ENCODE measurements around the gene KIF25.

Gene KIF25

GRCh38 chr6:167980911-167981580 lies 16.4 kb upstream of the KIF25 start:
- H3K4me3 ChIP-seq (ENCODE audit: insufficient read length, low read depth): no peak overlapping the region
- no peaks in the 10 kb centered on the region for H3K36me3 ChIP-seq (ENCODE audit: insufficient read depth, insufficient read length, low read length)
- peaks cover 3% of the 10 kb centered on the region for H3K4me1 ChIP-seq (ENCODE audit: insufficient read depth, insufficient read length)
- no peak for DNase-seq (ENCODE audit: low read depth, low spot score)
- H3K9me3 ChIP-seq (ENCODE audit: insufficient read depth, low read length): no peaks in the 10 kb centered on the region; the same call in 1 of the 2 replicates
- H3K9ac ChIP-seq (ENCODE audit: insufficient read length, low read depth): no peak overlapping the region
- TF ChIP-seq SUZ12 (IDR thresholded peaks at IDR 0.05; ENCODE audit: extremely low read depth, insufficient read depth, insufficient read length): no peak
- TF ChIP-seq ZNF274 (IDR thresholded peaks at IDR 0.05; ENCODE audit: low read depth, low read length): no peak
- TF ChIP-seq YY1 (IDR thresholded peaks at IDR 0.05; ENCODE audit: insufficient read depth, insufficient read length): no peak
- no peaks in the 10 kb centered on the region for H3K27me3 ChIP-seq (ENCODE audit: insufficient read depth, insufficient read length)

- H3K36me3 ChIP-seq (ENCODE audit: insufficient read depth, insufficient read length, low read length): no peaks in the 10 kb centered on the region
- no peak overlapping the region for H3K9ac ChIP-seq (ENCODE audit: insufficient read length, low read depth)
- TF ChIP-seq ZNF274 (IDR thresholded peaks at IDR 0.05; ENCODE audit: low read depth, low read length): no peak
- TF ChIP-seq YY1 (IDR thresholded peaks at IDR 0.05; ENCODE audit: insufficient read depth, insufficient read length): no peak
- TF ChIP-seq SUZ12 (IDR thresholded peaks at IDR 0.05; ENCODE audit: extremely low read depth, insufficient read depth, insufficient read length): no peak
- no peaks in the 10 kb centered on the region; the same call in 1 of the 2 replicates for H3K9me3 ChIP-seq (ENCODE audit: insufficient read depth, low read length)
- no peaks in the 10 kb centered on the region for H3K27me3 ChIP-seq (ENCODE audit: insufficient read depth, insufficient read length)
- H3K4me3 ChIP-seq (ENCODE audit: insufficient read length, low read depth): no peak overlapping the region
- no peak for DNase-seq (ENCODE audit: low read depth, low spot score)
- peaks cover 3% of the 10 kb centered on the region for H3K4me1 ChIP-seq (ENCODE audit: insufficient read depth, insufficient read length)
These were observed 15.5 kb upstream of the KIF25 start for GRCh38 chr6:167981916-167982462.

- Histone ChIP-seq H3K27me3 (ENCODE audit: insufficient read depth, insufficient read length) (no peaks in the 10 kb centered on the region), H3K4me3 (ENCODE audit: insufficient read length, low read depth) (no peak overlapping the region), H3K9me3 (ENCODE audit: insufficient read depth, low read length) (no peaks in the 10 kb centered on the region; the same call in 1 of the 2 replicates), H3K4me1 (ENCODE audit: insufficient read depth, insufficient read length) (no peaks in the 10 kb centered on the region), H3K9ac (ENCODE audit: insufficient read length, low read depth) (no peak overlapping the region), H3K36me3 (ENCODE audit: insufficient read depth, insufficient read length, low read length) (no peaks in the 10 kb centered on the region)
- TF ChIP-seq ZNF274 (IDR thresholded peaks at IDR 0.05; ENCODE audit: low read depth, low read length) (no peak), SUZ12 (IDR thresholded peaks at IDR 0.05; ENCODE audit: extremely low read depth, insufficient read depth, insufficient read length) (no peak), YY1 (IDR thresholded peaks at IDR 0.05; ENCODE audit: insufficient read depth, insufficient read length) (no peak)
- DNase-seq (ENCODE audit: low read depth, low spot score): no peak
These were observed 13.2 kb upstream of the KIF25 start for GRCh38 chr6:167984144-167984719.

- Histone ChIP-seq H3K9me3 (ENCODE audit: insufficient read depth, low read length) (no peaks in the 10 kb centered on the region; the same call in 1 of the 2 replicates), H3K4me3 (ENCODE audit: insufficient read length, low read depth) (no peak overlapping the region), H3K36me3 (ENCODE audit: insufficient read depth, insufficient read length, low read length) (no peaks in the 10 kb centered on the region), H3K4me1 (ENCODE audit: insufficient read depth, insufficient read length) (no peaks in the 10 kb centered on the region), H3K9ac (ENCODE audit: insufficient read length, low read depth) (no peak overlapping the region), H3K27me3 (ENCODE audit: insufficient read depth, insufficient read length) (no peaks in the 10 kb centered on the region)
- TF ChIP-seq YY1 (IDR thresholded peaks at IDR 0.05; ENCODE audit: insufficient read depth, insufficient read length): no peak
- TF ChIP-seq ZNF274 (IDR thresholded peaks at IDR 0.05; ENCODE audit: low read depth, low read length): no peak
- TF ChIP-seq SUZ12 (IDR thresholded peaks at IDR 0.05; ENCODE audit: extremely low read depth, insufficient read depth, insufficient read length): no peak
- no peak for DNase-seq (ENCODE audit: low read depth, low spot score)
These were observed 12.4 kb upstream of the KIF25 start for GRCh38 chr6:167984876-167985604.

- H3K9ac ChIP-seq (ENCODE audit: insufficient read length, low read depth): no peak overlapping the region
- no peaks in the 10 kb centered on the region for H3K27me3 ChIP-seq (ENCODE audit: insufficient read depth, insufficient read length)
- no peak for TF ChIP-seq SUZ12 (IDR thresholded peaks at IDR 0.05; ENCODE audit: extremely low read depth, insufficient read depth, insufficient read length)
- TF ChIP-seq ZNF274 (IDR thresholded peaks at IDR 0.05; ENCODE audit: low read depth, low read length): no peak
- TF ChIP-seq YY1 (IDR thresholded peaks at IDR 0.05; ENCODE audit: insufficient read depth, insufficient read length): no peak
- H3K4me3 ChIP-seq (ENCODE audit: insufficient read length, low read depth): no peak overlapping the region
- DNase-seq (ENCODE audit: low read depth, low spot score): no peak
- no peaks in the 10 kb centered on the region; the same call in 1 of the 2 replicates for H3K9me3 ChIP-seq (ENCODE audit: insufficient read depth, low read length)
- no peaks in the 10 kb centered on the region for H3K36me3 ChIP-seq (ENCODE audit: insufficient read depth, insufficient read length, low read length)
- no peaks in the 10 kb centered on the region for H3K4me1 ChIP-seq (ENCODE audit: insufficient read depth, insufficient read length)
These were observed 11.4 kb upstream of the KIF25 start for GRCh38 chr6:167985911-167986595.

- Histone ChIP-seq H3K4me3 (ENCODE audit: insufficient read length, low read depth) (no peak overlapping the region), H3K36me3 (ENCODE audit: insufficient read depth, insufficient read length, low read length) (no peaks in the 10 kb centered on the region), H3K9me3 (ENCODE audit: insufficient read depth, low read length) (no peaks in the 10 kb centered on the region; the same call in 1 of the 2 replicates), H3K4me1 (ENCODE audit: insufficient read depth, insufficient read length) (no peaks in the 10 kb centered on the region), H3K9ac (ENCODE audit: insufficient read length, low read depth) (no peak overlapping the region), H3K27me3 (ENCODE audit: insufficient read depth, insufficient read length) (no peaks in the 10 kb centered on the region)
- TF ChIP-seq YY1 (IDR thresholded peaks at IDR 0.05; ENCODE audit: insufficient read depth, insufficient read length) (no peak), ZNF274 (IDR thresholded peaks at IDR 0.05; ENCODE audit: low read depth, low read length) (no peak), SUZ12 (IDR thresholded peaks at IDR 0.05; ENCODE audit: extremely low read depth, insufficient read depth, insufficient read length) (no peak)
- DNase-seq (ENCODE audit: low read depth, low spot score): no peak
These were observed 9.9 kb upstream of the KIF25 start for GRCh38 chr6:167987396-167988153.

Data from NT2/D1 (cell line).